Esophagus muscularis mucosa (tissue), 4 donors: ENCODE data around the gene ERGIC1.

Source experiments
- EP300 ChIP-seq: sonication (generic); formaldehyde crosslinking; IDR thresholded peaks from one replicate; pipeline ENCODE4 v1.6.1; 2017; ENCODE audit warnings: antibody characterized with exemption
- POLR2A ChIP-seq: fragments of 450-650 bp; IDR thresholded peaks from one replicate; pipeline ENCODE4 v1.6.1; 2017; ENCODE audit warnings: antibody characterized with exemption, moderate library complexity, mild to moderate bottlenecking, low read depth
- POLR2AphosphoS5 ChIP-seq, 2 donors: sonication (generic); formaldehyde crosslinking; IDR thresholded peaks; one replicate each; pipeline ENCODE4 v1.6.1; 2017; ENCODE audit warnings: antibody characterized with exemption in 2 of 2
- TF ChIP-seq, protein P1 (sequence below), 3 experiments: fragments of 200-600 bp in 2 of 3; fragments of 450-650 bp in 1 of 3; sonication (generic) in 2 of 3; IDR thresholded peaks; one replicate each; pipeline ENCODE4 v1.5.1; 2017 to 2019; ENCODE audit warnings: antibody characterized with exemption in 3 of 3, mild to moderate bottlenecking in 2 of 3, moderate library complexity in 1 of 3

DNA sequence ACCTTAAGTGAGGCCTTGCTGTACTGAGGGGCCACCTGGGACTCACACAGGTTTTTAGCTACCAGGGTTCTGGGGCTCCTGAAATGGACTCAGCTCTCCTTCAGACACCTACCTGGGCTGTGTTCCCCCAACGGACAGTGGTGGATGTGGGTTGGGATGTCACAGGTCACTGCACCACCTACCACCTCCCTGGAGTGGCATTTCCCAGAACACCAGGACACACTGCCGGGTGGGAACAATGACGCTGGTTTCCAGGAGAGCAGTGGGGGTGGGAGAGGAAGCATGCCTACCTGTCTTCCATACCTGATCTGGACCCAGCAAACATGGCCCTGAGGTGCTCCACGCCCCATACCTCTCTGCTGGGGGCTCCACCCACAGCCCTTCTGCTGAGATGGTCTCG is 20.9 kb downstream of the ERGIC1 start:
- TF ChIP-seq EP300 (no peak), POLR2A (no peak), POLR2AphosphoS5 (IDR thresholded peaks at IDR 0.05) (no peak)
- TF ChIP-seq, protein P1, sequence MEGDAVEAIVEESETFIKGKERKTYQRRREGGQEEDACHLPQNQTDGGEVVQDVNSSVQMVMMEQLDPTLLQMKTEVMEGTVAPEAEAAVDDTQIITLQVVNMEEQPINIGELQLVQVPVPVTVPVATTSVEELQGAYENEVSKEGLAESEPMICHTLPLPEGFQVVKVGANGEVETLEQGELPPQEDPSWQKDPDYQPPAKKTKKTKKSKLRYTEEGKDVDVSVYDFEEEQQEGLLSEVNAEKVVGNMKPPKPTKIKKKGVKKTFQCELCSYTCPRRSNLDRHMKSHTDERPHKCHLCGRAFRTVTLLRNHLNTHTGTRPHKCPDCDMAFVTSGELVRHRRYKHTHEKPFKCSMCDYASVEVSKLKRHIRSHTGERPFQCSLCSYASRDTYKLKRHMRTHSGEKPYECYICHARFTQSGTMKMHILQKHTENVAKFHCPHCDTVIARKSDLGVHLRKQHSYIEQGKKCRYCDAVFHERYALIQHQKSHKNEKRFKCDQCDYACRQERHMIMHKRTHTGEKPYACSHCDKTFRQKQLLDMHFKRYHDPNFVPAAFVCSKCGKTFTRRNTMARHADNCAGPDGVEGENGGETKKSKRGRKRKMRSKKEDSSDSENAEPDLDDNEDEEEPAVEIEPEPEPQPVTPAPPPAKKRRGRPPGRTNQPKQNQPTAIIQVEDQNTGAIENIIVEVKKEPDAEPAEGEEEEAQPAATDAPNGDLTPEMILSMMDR (IDR thresholded peaks at IDR 0.05), result no peak
